Fibroblast of mammary gland (primary cell): ENCODE results near the gene ZBTB7C.

Experiments
- DNase-seq: peaks from one replicate; pipeline ENCODE4 v3.0.0-alpha.2; 2010; ENCODE audit warnings: low read depth
- H3K4me3 ChIP-seq: 2 replicates; pipeline ENCODE4 v1.5.1; 2011; ENCODE audit warnings: low read depth, mild to moderate bottlenecking, low read length, moderate library complexity; ENCODE audit not compliant: control insufficient read depth
- TF ChIP-seq, protein P1 (sequence below): conservative IDR thresholded peaks from 2 replicates; pipeline ENCODE4 v1.5.1; 2011; ENCODE audit warnings: low read depth, low read length, inconsistent platforms; ENCODE audit not compliant: control insufficient read depth, insufficient read depth

ZBTB7C gene

DNA sequence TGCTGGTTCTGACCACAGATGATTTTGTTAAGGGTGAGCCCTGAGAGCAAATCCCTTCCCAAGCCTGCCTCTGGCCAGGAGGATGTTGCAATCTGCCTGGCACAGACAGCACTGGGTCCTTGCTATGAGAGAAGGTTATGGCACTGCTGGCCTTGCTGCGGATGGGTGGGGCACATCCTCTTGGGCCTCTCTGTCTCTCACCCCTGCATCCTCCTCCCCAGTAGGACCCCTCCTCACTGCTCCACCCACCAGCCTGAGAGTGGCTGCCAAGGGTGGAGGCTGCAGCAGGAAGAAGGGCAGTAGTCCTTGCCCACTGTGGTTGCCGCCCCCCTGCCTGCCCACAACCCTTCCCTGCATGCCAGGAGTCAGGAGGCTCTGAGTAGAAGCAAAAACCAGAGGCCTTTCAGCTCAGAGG is 180.9 kb downstream of the ZBTB7C start:
- TF ChIP-seq, protein P1, sequence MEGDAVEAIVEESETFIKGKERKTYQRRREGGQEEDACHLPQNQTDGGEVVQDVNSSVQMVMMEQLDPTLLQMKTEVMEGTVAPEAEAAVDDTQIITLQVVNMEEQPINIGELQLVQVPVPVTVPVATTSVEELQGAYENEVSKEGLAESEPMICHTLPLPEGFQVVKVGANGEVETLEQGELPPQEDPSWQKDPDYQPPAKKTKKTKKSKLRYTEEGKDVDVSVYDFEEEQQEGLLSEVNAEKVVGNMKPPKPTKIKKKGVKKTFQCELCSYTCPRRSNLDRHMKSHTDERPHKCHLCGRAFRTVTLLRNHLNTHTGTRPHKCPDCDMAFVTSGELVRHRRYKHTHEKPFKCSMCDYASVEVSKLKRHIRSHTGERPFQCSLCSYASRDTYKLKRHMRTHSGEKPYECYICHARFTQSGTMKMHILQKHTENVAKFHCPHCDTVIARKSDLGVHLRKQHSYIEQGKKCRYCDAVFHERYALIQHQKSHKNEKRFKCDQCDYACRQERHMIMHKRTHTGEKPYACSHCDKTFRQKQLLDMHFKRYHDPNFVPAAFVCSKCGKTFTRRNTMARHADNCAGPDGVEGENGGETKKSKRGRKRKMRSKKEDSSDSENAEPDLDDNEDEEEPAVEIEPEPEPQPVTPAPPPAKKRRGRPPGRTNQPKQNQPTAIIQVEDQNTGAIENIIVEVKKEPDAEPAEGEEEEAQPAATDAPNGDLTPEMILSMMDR = no peak
- peak; percentile 7 for DNase-seq
- H3K4me3 ChIP-seq = no peak overlapping the region

DNA sequence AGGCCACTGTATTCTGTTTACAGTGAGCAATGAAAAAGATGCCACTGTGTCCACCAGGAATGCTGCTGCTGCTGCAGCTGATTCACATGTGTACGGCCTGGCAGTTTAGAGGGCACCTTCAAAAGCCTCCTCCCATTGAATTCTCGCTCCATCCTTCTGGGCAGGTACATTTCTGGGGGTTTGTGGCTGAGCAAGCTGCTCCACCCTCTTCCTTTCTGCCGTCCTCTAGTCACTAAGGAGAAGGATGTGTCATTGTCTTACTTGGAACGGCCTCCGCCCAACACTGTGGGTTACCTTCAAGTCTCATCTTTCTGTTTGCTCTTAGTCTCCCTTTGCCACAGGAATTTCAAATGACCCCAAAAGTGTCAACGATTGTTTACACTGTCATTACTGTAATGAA is 182.0 kb downstream of the ZBTB7C start:
- no peak overlapping the region for H3K4me3 ChIP-seq

DNA sequence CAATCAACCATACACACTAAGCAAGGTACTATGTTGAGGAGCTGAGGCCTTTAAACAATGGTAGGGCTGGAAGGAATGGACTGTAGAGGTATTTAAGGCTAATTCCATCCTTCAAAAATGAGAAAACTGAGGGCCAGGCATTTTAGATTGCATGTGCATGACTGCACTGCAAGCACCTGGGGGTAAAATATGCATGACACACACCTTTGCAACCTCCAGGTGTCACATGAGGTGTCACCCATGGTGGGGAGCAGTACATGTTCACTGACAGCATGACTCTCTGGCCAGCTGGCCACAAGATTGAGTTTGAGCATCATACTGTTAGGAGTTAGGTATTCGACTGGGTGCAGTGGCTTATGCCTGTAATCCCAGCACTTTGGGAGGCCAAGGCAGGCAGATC is 182.8 kb downstream of the ZBTB7C start:
- no peak for DNase-seq
- H3K4me3 ChIP-seq = no peak overlapping the region
- TF ChIP-seq, protein P1 = no peak

More for the DNA sequence above, 182.0 kb downstream of the ZBTB7C start:
- no peak for DNase-seq
- TF ChIP-seq, protein P1 = no peak

- TF ChIP-seq, protein P1 = no peak
- H3K4me3 ChIP-seq = no peak overlapping the region
- DNase-seq = peak; percentile 56
Measured at GRCh38 chr18:48222118-48222517, 187.1 kb downstream of the ZBTB7C start.

DNA sequence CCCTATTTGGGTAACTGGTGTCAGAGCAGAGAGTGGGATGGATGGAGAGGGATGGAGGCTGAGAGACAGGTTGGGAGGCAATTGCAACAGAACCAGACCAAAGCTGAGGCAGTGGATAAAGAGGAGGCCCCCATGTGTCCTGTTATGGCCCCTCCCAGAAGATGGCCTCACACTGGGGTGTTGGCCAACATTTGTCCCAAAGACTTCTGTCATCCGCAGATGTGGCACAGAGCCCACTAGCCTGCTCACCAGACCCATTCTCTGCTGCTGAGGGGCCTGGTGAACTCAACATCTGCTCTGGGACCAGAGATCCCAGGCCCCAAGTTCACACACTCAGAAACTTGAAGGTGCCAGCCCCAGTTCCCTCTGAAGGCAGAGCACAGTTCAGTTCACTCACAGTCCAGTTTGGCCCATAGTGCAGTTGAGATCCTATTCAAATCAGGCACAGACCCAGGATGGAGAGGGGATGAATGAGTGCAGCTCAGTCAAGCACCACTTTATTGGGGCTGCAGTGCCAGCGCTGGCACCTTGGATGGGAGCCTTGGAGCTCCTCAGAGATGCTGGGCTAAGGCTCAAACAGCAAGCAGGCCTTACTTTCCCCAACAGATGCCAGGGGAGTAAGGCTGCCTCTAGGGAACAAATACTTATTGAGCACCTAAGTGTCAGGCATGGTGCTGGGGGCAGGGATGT is 189.2 kb downstream of the ZBTB7C start:
- no peak for DNase-seq
- H3K4me3 ChIP-seq = no peak overlapping the region
- TF ChIP-seq, protein P1 = no peak

GRCh38 chr18:48219037-48219809 is 190.0 kb downstream of the ZBTB7C start:
- DNase-seq = no peak
- TF ChIP-seq, protein P1 = no peak

More at GRCh38 chr18:48219037-48219809, 190.0 kb downstream of the ZBTB7C start:
- no peak overlapping the region for H3K4me3 ChIP-seq
